ENCODE data around the gene CD22. TPM values are rescaled to one million over a fixed set of nuclear protein-coding genes. Genes with fewer than 3 reads are reported as not detected.
"Not testable (repeated sequence)": the region's sequence is repeated elsewhere in the genome, so short reads cannot be mapped to it uniquely, and the experiment has no call there.

CD22 gene
- total RNA-seq, 1 experiment from 2014 or later = 0.21 TPM

GRCh38 chr19:35373492-35373891 is 44.5 kb downstream of the CD22 start:
- H3K4me1 ChIP-seq (replicated peaks) = no peaks in the 10 kb centered on the region

GRCh38 chr19:35374031-35374430 is 45.0 kb downstream of the CD22 start:
- not testable (repeated sequence) for H3K4me1 ChIP-seq (replicated peaks); DNase-seq (ENCODE audit: low read depth in 1 of 2, low spot score in 2 of 2); H3K9me3 ChIP-seq (replicated peaks); H3K36me3 ChIP-seq; H3K27ac ChIP-seq; H3K27me3 ChIP-seq (replicated peaks); H3K4me3 ChIP-seq

More at GRCh38 chr19:35373492-35373891, 44.5 kb downstream of the CD22 start:
- Histone ChIP-seq H3K9me3 (replicated peaks) (no peaks in the 10 kb centered on the region), H3K27me3 (replicated peaks) (no peaks in the 10 kb centered on the region), H3K27ac (no peak overlapping the region), H3K36me3 (no peaks in the 10 kb centered on the region), H3K4me3 (no peak overlapping the region)
- no peak for DNase-seq (ENCODE audit: low read depth in 1 of 2, low spot score in 2 of 2)

- DNase-seq (ENCODE audit: low read depth in 1 of 2, low spot score in 2 of 2) = no peak
- no peak overlapping the region for H3K4me3 ChIP-seq
- H3K27ac ChIP-seq = no peak overlapping the region
- no peaks in the 10 kb centered on the region for H3K27me3 ChIP-seq (replicated peaks)
- H3K36me3 ChIP-seq = no peaks in the 10 kb centered on the region
- H3K9me3 ChIP-seq (replicated peaks) = no peaks in the 10 kb centered on the region
- no peaks in the 10 kb centered on the region for H3K4me1 ChIP-seq (replicated peaks)
Measured at GRCh38 chr19:35375505-35376307, 46.7 kb downstream of the CD22 start.

GRCh38 chr19:35377656-35378055 is 48.7 kb downstream of the CD22 start:
- no peak for DNase-seq (ENCODE audit: low read depth in 1 of 2, low spot score in 2 of 2)

GRCh38 chr19:35378356-35378755 is 49.4 kb downstream of the CD22 start:
- H3K4me3 ChIP-seq = no peak overlapping the region
- no peaks in the 10 kb centered on the region for H3K36me3 ChIP-seq
- no peaks in the 10 kb centered on the region for H3K27me3 ChIP-seq (replicated peaks)
- DNase-seq (ENCODE audit: low read depth in 1 of 2, low spot score in 2 of 2) = no peak
- H3K9me3 ChIP-seq (replicated peaks) = no peaks in the 10 kb centered on the region
- no peak overlapping the region for H3K27ac ChIP-seq
- no peaks in the 10 kb centered on the region for H3K4me1 ChIP-seq (replicated peaks)

More at GRCh38 chr19:35377656-35378055, 48.7 kb downstream of the CD22 start:
- Histone ChIP-seq H3K36me3 (no peaks in the 10 kb centered on the region), H3K27me3 (replicated peaks) (no peaks in the 10 kb centered on the region), H3K9me3 (replicated peaks) (no peaks in the 10 kb centered on the region), H3K4me1 (replicated peaks) (no peaks in the 10 kb centered on the region), H3K27ac (no peak overlapping the region), H3K4me3 (no peak overlapping the region)

- not testable (repeated sequence) for H3K27me3 ChIP-seq (replicated peaks); H3K4me3 ChIP-seq; H3K9me3 ChIP-seq (replicated peaks); H3K27ac ChIP-seq; DNase-seq (ENCODE audit: low read depth in 1 of 2, low spot score in 2 of 2); H3K4me1 ChIP-seq (replicated peaks); H3K36me3 ChIP-seq
Measured at GRCh38 chr19:35379545-35379944, 50.6 kb downstream of the CD22 start.

- Histone ChIP-seq H3K36me3 (no peaks in the 10 kb centered on the region), H3K4me1 (replicated peaks) (no peaks in the 10 kb centered on the region), H3K9me3 (replicated peaks) (0 out of 2 replicates have a peak, but pooled peaks cover 3% of the 10 kb centered on the region), H3K4me3 (no peak overlapping the region), H3K27me3 (replicated peaks) (no peaks in the 10 kb centered on the region), H3K27ac (no peak overlapping the region)
- no peak for DNase-seq (ENCODE audit: low read depth in 1 of 2, low spot score in 2 of 2)
Measured at GRCh38 chr19:35379992-35380391, 51.0 kb downstream of the CD22 start.

- H3K9me3 ChIP-seq (replicated peaks) = peaks cover 6% of the 10 kb centered on the region; the same call in 1 of the 2 replicates
- no peak overlapping the region for H3K4me3 ChIP-seq
- H3K27ac ChIP-seq = no peak overlapping the region
- no peaks in the 10 kb centered on the region for H3K27me3 ChIP-seq (replicated peaks)
- H3K4me1 ChIP-seq (replicated peaks) = no peaks in the 10 kb centered on the region
- H3K36me3 ChIP-seq = no peaks in the 10 kb centered on the region
- DNase-seq (ENCODE audit: low read depth in 1 of 2, low spot score in 2 of 2) = no peak
Measured at GRCh38 chr19:35380450-35381124, 51.6 kb downstream of the CD22 start.

GRCh38 chr19:35381318-35381717 is 52.3 kb downstream of the CD22 start:
- H3K36me3 ChIP-seq = no peaks in the 10 kb centered on the region
- no peaks in the 10 kb centered on the region for H3K27me3 ChIP-seq (replicated peaks)
- H3K9me3 ChIP-seq (replicated peaks) = peaks cover 6% of the 10 kb centered on the region; the same call in 1 of the 2 replicates
- H3K4me1 ChIP-seq (replicated peaks) = no peaks in the 10 kb centered on the region
- no peak overlapping the region for H3K27ac ChIP-seq
- H3K4me3 ChIP-seq = no peak overlapping the region
- DNase-seq (ENCODE audit: low read depth in 1 of 2, low spot score in 2 of 2) = no peak

- peaks cover 6% of the 10 kb centered on the region; the same call in 1 of the 2 replicates for H3K9me3 ChIP-seq (replicated peaks)
- H3K36me3 ChIP-seq = no peaks in the 10 kb centered on the region
- no peak for DNase-seq (ENCODE audit: low read depth in 1 of 2, low spot score in 2 of 2)
- no peak overlapping the region for H3K27ac ChIP-seq
- H3K4me3 ChIP-seq = no peak overlapping the region
- no peaks in the 10 kb centered on the region for H3K4me1 ChIP-seq (replicated peaks)
- H3K27me3 ChIP-seq (replicated peaks) = no peaks in the 10 kb centered on the region
Measured at GRCh38 chr19:35381926-35382325, 52.9 kb downstream of the CD22 start.

- no peaks in the 10 kb centered on the region for H3K27me3 ChIP-seq (replicated peaks)
- H3K4me1 ChIP-seq (replicated peaks) = no peaks in the 10 kb centered on the region
- H3K27ac ChIP-seq = no peak overlapping the region
- DNase-seq (ENCODE audit: low read depth in 1 of 2, low spot score in 2 of 2) = no peak
- H3K36me3 ChIP-seq = no peaks in the 10 kb centered on the region
- no peak overlapping the region for H3K4me3 ChIP-seq
- H3K9me3 ChIP-seq (replicated peaks) = peaks cover 6% of the 10 kb centered on the region; the same call in 1 of the 2 replicates
Measured at GRCh38 chr19:35383536-35383935, 54.5 kb downstream of the CD22 start.

GRCh38 chr19:35388277-35389054 is 59.5 kb downstream of the CD22 start:
- Histone ChIP-seq H3K27ac (no peak overlapping the region), H3K9me3 (replicated peaks) (peaks cover 6% of the 10 kb centered on the region; the same call in 1 of the 2 replicates), H3K4me1 (replicated peaks) (no peaks in the 10 kb centered on the region), H3K4me3 (no peak overlapping the region), H3K36me3 (no peaks in the 10 kb centered on the region), H3K27me3 (replicated peaks) (no peaks in the 10 kb centered on the region)
- DNase-seq (ENCODE audit: low read depth in 1 of 2, low spot score in 2 of 2) = no peak

GRCh38 chr19:35389192-35389861 is 60.3 kb downstream of the CD22 start:
- Histone ChIP-seq H3K27me3 (replicated peaks) (no peaks in the 10 kb centered on the region), H3K4me3 (no peak overlapping the region), H3K27ac (no peak overlapping the region), H3K9me3 (replicated peaks) (peaks cover 6% of the 10 kb centered on the region; the same call in 1 of the 2 replicates), H3K36me3 (no peaks in the 10 kb centered on the region), H3K4me1 (replicated peaks) (no peaks in the 10 kb centered on the region)
- no peak for DNase-seq (ENCODE audit: low read depth in 1 of 2, low spot score in 2 of 2)

Data from SJSA1 (cell line).